Retinal pigment epithelial cell (primary cell): ENCODE data around the gene NELFA.

Source experiments
- DNase-seq: peaks from one replicate; pipeline ENCODE4 v3.0.0-alpha.2; 2010; ENCODE audit warnings: low read depth
- H3K4me3 ChIP-seq: 2 replicates; pipeline ENCODE4 v1.5.1; 2011; ENCODE audit warnings: mild to moderate bottlenecking, low read length, control low read depth, moderate library complexity
- TF ChIP-seq, protein P1 (sequence below): conservative IDR thresholded peaks from 2 replicates; pipeline ENCODE4 v1.5.1; 2011; ENCODE audit warnings: low read depth, low read length, control low read depth, inconsistent platforms

NELFA gene

GRCh38 chr4:1937550-1937949, 71.2 kb downstream of the NELFA start:
- TF ChIP-seq, protein P1, sequence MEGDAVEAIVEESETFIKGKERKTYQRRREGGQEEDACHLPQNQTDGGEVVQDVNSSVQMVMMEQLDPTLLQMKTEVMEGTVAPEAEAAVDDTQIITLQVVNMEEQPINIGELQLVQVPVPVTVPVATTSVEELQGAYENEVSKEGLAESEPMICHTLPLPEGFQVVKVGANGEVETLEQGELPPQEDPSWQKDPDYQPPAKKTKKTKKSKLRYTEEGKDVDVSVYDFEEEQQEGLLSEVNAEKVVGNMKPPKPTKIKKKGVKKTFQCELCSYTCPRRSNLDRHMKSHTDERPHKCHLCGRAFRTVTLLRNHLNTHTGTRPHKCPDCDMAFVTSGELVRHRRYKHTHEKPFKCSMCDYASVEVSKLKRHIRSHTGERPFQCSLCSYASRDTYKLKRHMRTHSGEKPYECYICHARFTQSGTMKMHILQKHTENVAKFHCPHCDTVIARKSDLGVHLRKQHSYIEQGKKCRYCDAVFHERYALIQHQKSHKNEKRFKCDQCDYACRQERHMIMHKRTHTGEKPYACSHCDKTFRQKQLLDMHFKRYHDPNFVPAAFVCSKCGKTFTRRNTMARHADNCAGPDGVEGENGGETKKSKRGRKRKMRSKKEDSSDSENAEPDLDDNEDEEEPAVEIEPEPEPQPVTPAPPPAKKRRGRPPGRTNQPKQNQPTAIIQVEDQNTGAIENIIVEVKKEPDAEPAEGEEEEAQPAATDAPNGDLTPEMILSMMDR: no peak
- no peak overlapping the region for H3K4me3 ChIP-seq
- no peak for DNase-seq

- no peak for DNase-seq
- no peak overlapping the region for H3K4me3 ChIP-seq
- TF ChIP-seq, protein P1: no peak
Observed at GRCh38 chr4:1933700-1934099, 75.1 kb downstream of the NELFA start.

GRCh38 chr4:1932736-1933135, 76.0 kb downstream of the NELFA start:
- no peak overlapping the region for H3K4me3 ChIP-seq
- TF ChIP-seq, protein P1: no peak
- DNase-seq: no peak
